Mononuclear cell (primary cell): ENCODE results near the gene TEKT2. TPM values are rescaled to one million over a fixed set of nuclear protein-coding genes. Genes with fewer than 3 reads are reported as not detected.

ENCODE experiments used
- total RNA-seq: library from RNA; depleted of rRNA; stranded (reverse); fragments of >200 nt; gene quantifications from one replicate; pipeline ENCODE4 v1.2.3, GENCODE V29; 2012

The TEKT2 gene
- total RNA-seq, 1 donor = 0.10 TPM

Other genes starting within 250 kb of the TEKT2 start
- gene AGO1, start 200.9 kb upstream of the TEKT2 start, total RNA-seq = 19.0 TPM
- 19.5 TPM for gene AGO3, start 153.0 kb upstream of the TEKT2 start, total RNA-seq
- gene ADPRS, start 4.8 kb downstream of the TEKT2 start, total RNA-seq = 12.4 TPM
- gene COL8A2, start 41.1 kb downstream of the TEKT2 start, total RNA-seq = 1.9 TPM
- gene TRAPPC3, start 65.4 kb downstream of the TEKT2 start, total RNA-seq = 25.9 TPM
- 142 TPM for gene MAP7D1, start 72.1 kb downstream of the TEKT2 start, total RNA-seq
- gene THRAP3, start 140.3 kb downstream of the TEKT2 start, total RNA-seq = 82.9 TPM
- 1.5 TPM for gene SH3D21, start 222.3 kb downstream of the TEKT2 start, total RNA-seq
- 16.3 TPM for gene EVA1B, start 239.6 kb downstream of the TEKT2 start, total RNA-seq